DMS79 (cell line): ENCODE results near the gene RAMACL.
A peak's percentile ranks its signal among the peaks of the same experiment; 100 is the strongest.
"Not testable (repeated sequence)": the region's sequence is repeated elsewhere in the genome, so short reads cannot be mapped to it uniquely, and the experiment has no call there.

ENCODE experiments used
- DNase-seq: peaks from one replicate; lab custom pipeline; 2025; lab: John Stamatoyannopoulos, UW

The RAMACL gene

DNA sequence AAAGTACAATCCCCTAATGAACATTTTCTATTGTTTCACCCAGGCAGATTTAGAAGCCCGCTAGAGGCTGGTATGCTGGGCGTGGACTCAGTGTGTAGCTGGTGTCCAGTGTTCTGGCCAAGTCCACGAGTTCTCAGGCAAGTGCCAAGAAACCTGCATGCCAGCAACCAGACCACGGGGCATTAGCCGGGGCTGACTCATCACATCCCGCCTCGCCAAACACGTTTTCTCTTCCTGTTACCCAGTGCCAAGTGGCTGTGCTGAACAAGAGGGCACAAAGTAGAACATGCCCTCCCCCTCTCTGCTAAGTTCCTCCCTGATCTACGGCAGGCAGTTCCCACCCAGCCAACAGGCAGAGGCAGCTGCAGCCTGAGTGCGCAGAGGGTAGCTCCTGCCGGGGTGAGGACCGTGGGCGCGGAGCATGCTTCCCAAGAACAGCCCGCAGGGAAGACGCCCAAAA is 29.6 kb downstream of the RAMACL start:
- DNase-seq: peak; percentile 72

- DNase-seq: no peak
These were observed 30.1 kb downstream of the RAMACL start for GRCh38 chr6:166556336-166556735.

- DNase-seq: no peak
These were observed 31.4 kb downstream of the RAMACL start for GRCh38 chr6:166555086-166555485.

DNA sequence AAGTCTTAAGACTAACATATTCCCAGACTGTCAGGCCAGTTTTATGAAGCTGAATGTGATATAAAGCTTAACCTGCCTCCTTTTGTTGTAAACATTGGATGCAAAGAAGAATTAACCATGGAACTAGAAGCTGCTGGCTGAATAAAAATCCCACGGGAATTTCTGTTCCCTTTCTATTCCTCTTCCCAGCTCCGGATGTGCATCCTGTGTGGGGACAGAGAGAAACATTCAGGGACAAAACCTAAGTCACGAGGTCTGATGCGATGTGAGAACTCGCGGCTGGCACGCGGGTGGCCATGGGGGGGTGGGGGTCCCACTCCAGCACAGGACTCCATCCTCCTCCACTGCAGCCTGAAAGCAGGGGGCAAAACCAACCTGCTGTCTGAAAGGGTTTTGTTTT is 32.2 kb downstream of the RAMACL start:
- no peak for DNase-seq

- no peak for DNase-seq
These were observed 32.8 kb downstream of the RAMACL start for GRCh38 chr6:166553563-166554271.

- no peak for DNase-seq
These were observed 33.9 kb downstream of the RAMACL start for GRCh38 chr6:166552600-166552999.

DNA sequence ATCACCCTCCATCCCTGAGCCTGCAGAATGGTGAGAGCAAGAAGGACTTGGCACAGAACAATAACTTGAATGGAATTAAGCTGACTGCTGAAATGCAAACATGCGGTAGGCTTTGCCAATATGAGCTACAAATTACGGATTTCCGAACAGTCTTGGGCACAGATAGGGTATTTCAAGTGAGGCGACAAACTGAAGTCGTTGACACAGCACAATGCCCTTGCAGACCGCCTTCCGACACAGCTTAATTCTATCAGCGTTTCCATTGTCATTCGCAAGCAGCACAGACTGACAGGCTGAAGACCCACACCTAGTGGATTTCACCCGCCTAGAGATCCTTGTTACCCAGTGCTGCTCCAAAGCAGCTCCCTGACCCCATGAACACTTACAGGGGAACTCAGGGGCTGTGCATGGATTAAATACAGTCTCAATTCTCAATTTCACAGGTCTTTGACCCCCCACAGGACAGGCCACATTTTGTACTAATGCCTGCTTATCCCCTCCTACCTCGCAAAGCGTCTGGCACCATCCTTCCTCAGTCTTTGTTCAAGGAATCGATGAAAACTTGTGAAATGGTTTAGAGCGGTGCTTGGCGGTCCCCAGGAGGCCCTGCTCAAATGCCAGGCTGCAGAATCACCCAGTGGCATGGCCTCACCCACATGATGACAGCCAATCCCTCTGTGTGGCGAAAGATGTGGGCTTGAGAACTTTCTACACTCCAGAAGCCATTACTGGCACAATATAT is 34.6 kb downstream of the RAMACL start:
- DNase-seq: no peak

DNA sequence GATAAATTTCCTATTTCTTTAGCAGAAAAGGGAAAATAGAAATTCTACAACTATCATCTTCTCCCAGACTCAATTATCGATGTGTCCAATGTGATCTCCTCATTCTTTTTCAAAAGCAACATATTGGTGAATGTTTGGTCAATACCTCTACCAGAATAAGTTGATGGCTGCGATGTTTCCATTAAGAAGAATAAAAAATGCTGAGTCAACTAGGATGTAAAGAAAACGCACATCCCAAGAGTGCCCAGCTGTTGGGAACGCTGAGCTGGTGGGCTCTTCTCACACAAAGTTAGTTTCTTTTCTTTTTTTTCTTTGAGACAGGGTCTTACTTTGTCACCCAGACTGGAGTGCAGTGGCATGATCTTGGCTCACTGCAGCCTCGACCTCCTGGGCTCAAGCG is 39.8 kb downstream of the RAMACL start:
- no peak for DNase-seq

GRCh38 chr6:166545156-166546034 is 41.1 kb downstream of the RAMACL start:
- DNase-seq: no peak

DNA sequence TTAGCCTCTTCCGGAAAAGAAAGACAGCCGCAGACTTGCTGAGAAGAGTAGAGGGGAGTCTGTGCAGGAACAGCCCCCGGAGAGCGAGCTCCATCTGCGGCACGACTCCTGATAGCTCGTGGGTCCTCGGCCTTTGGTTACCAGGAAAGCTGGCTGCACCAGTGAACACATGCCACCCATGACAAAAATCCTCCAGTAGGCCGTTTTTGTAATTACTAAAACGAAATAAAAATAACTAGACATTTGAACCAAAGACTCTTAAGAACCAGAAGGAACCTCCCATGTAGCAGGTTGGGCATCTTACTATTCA is 42.2 kb downstream of the RAMACL start:
- DNase-seq: no peak

GRCh38 chr6:166543603-166544295 is 42.7 kb downstream of the RAMACL start:
- DNase-seq: no peak

DNA sequence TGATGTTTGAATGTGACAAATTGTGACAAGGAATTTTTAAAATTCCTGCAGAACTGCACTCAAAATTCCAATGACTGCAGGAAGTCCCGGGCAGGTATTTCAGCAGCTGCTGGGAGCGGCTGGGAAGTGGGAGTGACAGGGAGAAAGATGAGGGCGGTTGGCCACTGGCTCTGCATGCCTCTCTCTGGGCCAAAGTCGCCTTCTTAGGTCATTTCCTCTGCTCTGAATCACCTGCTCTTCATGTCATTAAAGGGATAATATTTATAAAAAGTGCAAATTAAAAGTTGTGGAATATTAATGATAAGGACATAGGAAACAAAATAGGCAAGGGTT is 43.9 kb downstream of the RAMACL start:
- no peak for DNase-seq

- no peak for DNase-seq
These were observed 44.5 kb downstream of the RAMACL start for GRCh38 chr6:166541876-166542579.

DNA sequence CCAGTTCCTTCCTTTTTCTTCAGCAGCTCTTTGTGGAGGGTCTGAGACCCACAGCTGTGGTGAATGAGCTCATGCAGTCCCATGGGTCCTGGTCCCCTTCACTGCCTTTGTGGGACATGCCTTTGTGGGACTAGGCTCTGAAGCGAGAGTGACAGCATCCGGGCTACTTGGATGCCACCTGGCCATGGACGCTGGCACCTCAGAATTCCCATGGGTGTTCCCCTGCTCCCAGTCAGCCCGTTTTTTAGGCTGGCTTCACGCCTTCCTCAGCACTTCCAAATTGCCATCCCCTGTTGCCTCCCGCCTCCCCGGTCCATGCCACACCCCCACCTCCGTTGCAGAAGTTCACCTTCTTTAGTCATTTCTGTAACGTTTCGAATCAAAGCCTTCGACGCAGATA is 45.1 kb downstream of the RAMACL start:
- no peak for DNase-seq

- DNase-seq: no peak
These were observed 45.7 kb downstream of the RAMACL start for GRCh38 chr6:166540631-166541331.

DNA sequence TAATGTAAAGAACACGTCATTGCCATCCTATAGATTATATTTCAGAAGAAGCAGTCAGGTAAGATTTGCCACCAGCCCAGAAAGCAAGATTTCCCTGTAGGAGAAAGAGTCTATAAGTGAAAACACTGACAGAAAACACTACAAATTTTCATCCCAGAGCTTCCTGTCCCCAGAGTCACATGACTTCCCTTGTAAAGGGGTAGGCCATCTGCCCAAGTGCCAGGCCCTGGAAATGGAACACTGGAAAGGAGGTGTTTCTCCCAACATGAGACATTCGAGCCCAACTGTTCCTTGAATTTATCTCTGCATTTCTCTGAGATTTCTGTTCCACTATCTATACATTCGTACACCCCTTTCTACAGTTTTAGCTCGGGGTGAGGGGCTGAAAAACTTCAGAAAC is 46.9 kb downstream of the RAMACL start:
- no peak for DNase-seq

DNA sequence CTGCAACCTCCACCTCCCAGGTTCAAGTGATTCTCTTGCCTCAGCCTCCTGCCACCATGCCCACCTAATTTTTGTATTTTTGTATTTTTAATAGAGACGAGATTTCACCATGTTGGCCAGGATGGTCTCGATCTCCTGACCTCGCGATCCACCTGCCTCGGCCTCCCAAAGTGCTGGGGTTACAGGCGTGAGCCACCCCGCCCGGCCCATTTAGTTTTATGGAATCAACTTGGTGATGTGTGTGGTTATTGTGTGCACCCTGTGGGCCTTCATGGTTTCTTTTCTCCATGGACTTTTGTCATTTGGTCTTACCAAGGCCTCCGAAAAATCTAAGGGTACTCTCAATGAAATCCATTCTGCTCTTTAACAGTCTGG is 47.5 kb downstream of the RAMACL start:
- not testable (repeated sequence) for DNase-seq

DNA sequence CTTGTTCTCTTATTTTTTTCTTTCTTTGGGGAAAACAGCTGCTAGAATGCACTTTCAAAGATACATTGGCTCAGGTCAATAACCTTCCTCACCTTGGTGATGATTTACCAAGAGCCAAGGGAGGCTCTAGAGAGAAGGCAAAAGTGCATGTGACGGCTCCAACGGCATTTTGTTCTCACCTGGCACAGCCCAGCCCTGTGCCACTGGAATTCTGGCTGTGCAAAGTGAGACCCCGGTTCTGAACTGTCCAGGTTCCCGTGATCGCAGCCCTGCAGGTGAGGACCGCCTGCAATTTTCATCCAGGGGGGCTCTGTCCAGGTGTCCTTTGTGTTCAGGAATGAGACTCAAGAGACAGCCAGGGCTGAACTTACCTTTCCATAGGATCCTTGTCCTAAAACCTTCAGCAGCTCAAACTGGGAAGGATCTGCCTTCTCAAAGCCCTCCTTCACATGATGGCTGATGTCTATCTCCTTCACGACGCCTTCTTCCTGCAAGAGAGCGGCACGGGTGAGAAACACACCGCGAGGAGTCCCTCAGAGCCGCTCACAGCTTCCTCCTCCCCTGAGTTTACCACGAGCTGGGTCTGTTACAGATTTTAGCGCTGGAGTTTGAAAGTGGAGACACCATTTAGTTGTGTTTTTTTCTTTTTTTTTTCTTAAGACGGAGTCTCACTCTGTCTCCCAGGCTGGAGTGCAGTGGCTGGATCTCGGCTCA is 48.0 kb downstream of the RAMACL start:
- no peak for DNase-seq

DNA sequence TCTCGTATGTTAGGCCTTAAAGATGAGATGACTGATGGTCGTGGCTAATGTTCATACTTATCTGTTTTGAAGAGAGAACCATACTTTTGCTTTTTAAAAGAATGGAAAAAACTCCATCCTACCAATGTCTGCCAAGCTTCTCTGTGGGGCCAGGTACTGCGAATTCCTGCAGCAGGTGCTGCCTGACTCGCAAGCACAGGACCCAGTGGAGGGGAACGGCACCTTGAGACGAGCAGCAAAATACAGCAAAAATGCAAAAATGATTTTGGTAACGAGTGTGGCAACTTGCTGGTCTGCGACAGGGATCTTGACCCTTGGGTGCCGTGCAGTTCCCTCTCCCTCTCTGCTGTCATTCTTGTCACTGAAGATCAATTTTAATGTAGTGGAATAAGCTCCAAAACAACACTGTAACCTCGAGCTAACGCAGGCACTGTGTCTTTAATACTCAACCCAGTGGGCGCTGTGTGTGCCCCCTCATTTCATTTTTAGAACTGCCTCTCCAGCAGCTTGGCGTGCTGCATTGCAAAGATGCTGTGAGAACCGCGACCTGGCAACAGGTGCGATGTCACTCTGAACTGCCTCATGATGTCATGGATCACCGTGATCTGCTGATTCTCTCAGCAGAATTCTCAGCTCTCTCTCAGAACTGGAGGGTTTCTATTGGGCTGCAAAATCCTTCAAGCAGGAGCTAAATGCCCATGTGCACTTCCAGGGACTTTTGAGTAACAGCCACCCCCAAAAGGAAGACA is 51.6 kb downstream of the RAMACL start:
- no peak for DNase-seq
